Measurements from ENCODE around the gene BCAS3.

BCAS3 gene

GRCh38 chr17:60645918-60646523, 31.6 kb upstream of the BCAS3 start:
- H3K27me3 ChIP-seq (replicated peaks; ENCODE audit: control insufficient read depth, insufficient read depth, low read length, poor library complexity, severe bottlenecking), result no peaks in the 10 kb centered on the region
- no peaks in the 10 kb centered on the region for H3K4me1 ChIP-seq (ENCODE audit: control insufficient read depth, insufficient read depth, low read length, poor library complexity, severe bottlenecking)
- no peaks in the 10 kb centered on the region for H3K9me3 ChIP-seq (ENCODE audit: control insufficient read depth, low read length)
- H3K36me3 ChIP-seq (ENCODE audit: control insufficient read depth, insufficient read depth, low read length), result peaks cover 20% of the 10 kb centered on the region
- no peak for DNase-seq
- H3K27ac ChIP-seq (ENCODE audit: insufficient read depth, low read length, poor library complexity, severe bottlenecking), result no peak overlapping the region
- no peak overlapping the region for H3K4me3 ChIP-seq (ENCODE audit: insufficient read depth, low read depth, low read length, poor library complexity, severe bottlenecking)

GRCh38 chr17:60646701-60647100, 30.9 kb upstream of the BCAS3 start:
- Histone ChIP-seq H3K4me1 (ENCODE audit: control insufficient read depth, insufficient read depth, low read length, poor library complexity, severe bottlenecking) (no peaks in the 10 kb centered on the region), H3K36me3 (ENCODE audit: control insufficient read depth, insufficient read depth, low read length) (peaks cover 20% of the 10 kb centered on the region), H3K9me3 (ENCODE audit: control insufficient read depth, low read length) (no peaks in the 10 kb centered on the region), H3K4me3 (ENCODE audit: insufficient read depth, low read depth, low read length, poor library complexity, severe bottlenecking) (no peak overlapping the region), H3K27me3 (replicated peaks; ENCODE audit: control insufficient read depth, insufficient read depth, low read length, poor library complexity, severe bottlenecking) (no peaks in the 10 kb centered on the region), H3K27ac (ENCODE audit: insufficient read depth, low read length, poor library complexity, severe bottlenecking) (no peak overlapping the region)
- DNase-seq, result no peak

- H3K36me3 ChIP-seq (ENCODE audit: control insufficient read depth, insufficient read depth, low read length), result peaks cover 20% of the 10 kb centered on the region
- no peaks in the 10 kb centered on the region for H3K4me1 ChIP-seq (ENCODE audit: control insufficient read depth, insufficient read depth, low read length, poor library complexity, severe bottlenecking)
- no peak overlapping the region for H3K4me3 ChIP-seq (ENCODE audit: insufficient read depth, low read depth, low read length, poor library complexity, severe bottlenecking)
- no peaks in the 10 kb centered on the region for H3K27me3 ChIP-seq (replicated peaks; ENCODE audit: control insufficient read depth, insufficient read depth, low read length, poor library complexity, severe bottlenecking)
- no peak overlapping the region for H3K27ac ChIP-seq (ENCODE audit: insufficient read depth, low read length, poor library complexity, severe bottlenecking)
- no peaks in the 10 kb centered on the region for H3K9me3 ChIP-seq (ENCODE audit: control insufficient read depth, low read length)
- DNase-seq, result no peak
These were observed 29.9 kb upstream of the BCAS3 start for GRCh38 chr17:60647705-60648104.

GRCh38 chr17:60652454-60653247, 25.0 kb upstream of the BCAS3 start:
- no peak overlapping the region for H3K4me3 ChIP-seq (ENCODE audit: insufficient read depth, low read depth, low read length, poor library complexity, severe bottlenecking)
- H3K27ac ChIP-seq (ENCODE audit: insufficient read depth, low read length, poor library complexity, severe bottlenecking), result no peak overlapping the region
- H3K27me3 ChIP-seq (replicated peaks; ENCODE audit: control insufficient read depth, insufficient read depth, low read length, poor library complexity, severe bottlenecking), result no peaks in the 10 kb centered on the region
- peaks cover 24% of the 10 kb centered on the region for H3K36me3 ChIP-seq (ENCODE audit: control insufficient read depth, insufficient read depth, low read length)
- H3K9me3 ChIP-seq (ENCODE audit: control insufficient read depth, low read length), result no peaks in the 10 kb centered on the region
- H3K4me1 ChIP-seq (ENCODE audit: control insufficient read depth, insufficient read depth, low read length, poor library complexity, severe bottlenecking), result no peaks in the 10 kb centered on the region
- no peak for DNase-seq

- Histone ChIP-seq H3K36me3 (ENCODE audit: control insufficient read depth, insufficient read depth, low read length) (peaks cover 20% of the 10 kb centered on the region), H3K27me3 (replicated peaks; ENCODE audit: control insufficient read depth, insufficient read depth, low read length, poor library complexity, severe bottlenecking) (no peaks in the 10 kb centered on the region), H3K4me3 (ENCODE audit: insufficient read depth, low read depth, low read length, poor library complexity, severe bottlenecking) (no peak overlapping the region), H3K4me1 (ENCODE audit: control insufficient read depth, insufficient read depth, low read length, poor library complexity, severe bottlenecking) (no peaks in the 10 kb centered on the region), H3K27ac (ENCODE audit: insufficient read depth, low read length, poor library complexity, severe bottlenecking) (no peak overlapping the region), H3K9me3 (ENCODE audit: control insufficient read depth, low read length) (no peaks in the 10 kb centered on the region)
- no peak for DNase-seq
These were observed 24.1 kb upstream of the BCAS3 start for GRCh38 chr17:60653569-60653968.

GRCh38 chr17:60656499-60656898, 21.2 kb upstream of the BCAS3 start:
- DNase-seq, result no peak
- no peak overlapping the region for H3K4me3 ChIP-seq (ENCODE audit: insufficient read depth, low read depth, low read length, poor library complexity, severe bottlenecking)
- H3K4me1 ChIP-seq (ENCODE audit: control insufficient read depth, insufficient read depth, low read length, poor library complexity, severe bottlenecking), result no peaks in the 10 kb centered on the region
- H3K27me3 ChIP-seq (replicated peaks; ENCODE audit: control insufficient read depth, insufficient read depth, low read length, poor library complexity, severe bottlenecking), result no peaks in the 10 kb centered on the region
- H3K27ac ChIP-seq (ENCODE audit: insufficient read depth, low read length, poor library complexity, severe bottlenecking), result no peak overlapping the region
- H3K36me3 ChIP-seq (ENCODE audit: control insufficient read depth, insufficient read depth, low read length), result peaks cover 9% of the 10 kb centered on the region
- H3K9me3 ChIP-seq (ENCODE audit: control insufficient read depth, low read length), result no peaks in the 10 kb centered on the region

- Histone ChIP-seq H3K4me3 (ENCODE audit: insufficient read depth, low read depth, low read length, poor library complexity, severe bottlenecking) (no peak overlapping the region), H3K36me3 (ENCODE audit: control insufficient read depth, insufficient read depth, low read length) (peaks cover 9% of the 10 kb centered on the region), H3K9me3 (ENCODE audit: control insufficient read depth, low read length) (no peaks in the 10 kb centered on the region), H3K4me1 (ENCODE audit: control insufficient read depth, insufficient read depth, low read length, poor library complexity, severe bottlenecking) (no peaks in the 10 kb centered on the region), H3K27me3 (replicated peaks; ENCODE audit: control insufficient read depth, insufficient read depth, low read length, poor library complexity, severe bottlenecking) (no peaks in the 10 kb centered on the region), H3K27ac (ENCODE audit: insufficient read depth, low read length, poor library complexity, severe bottlenecking) (no peak overlapping the region)
- DNase-seq, result no peak
These were observed 18.5 kb upstream of the BCAS3 start for GRCh38 chr17:60659156-60659555.

- peaks cover 13% of the 10 kb centered on the region for H3K36me3 ChIP-seq (ENCODE audit: control insufficient read depth, insufficient read depth, low read length)
- no peak for DNase-seq
These were observed 16.2 kb upstream of the BCAS3 start for GRCh38 chr17:60661489-60661888.

GRCh38 chr17:60664022-60664421, 13.6 kb upstream of the BCAS3 start:
- H3K4me1 ChIP-seq (ENCODE audit: control insufficient read depth, insufficient read depth, low read length, poor library complexity, severe bottlenecking), result no peaks in the 10 kb centered on the region
- H3K36me3 ChIP-seq (ENCODE audit: control insufficient read depth, insufficient read depth, low read length), result peaks cover 4% of the 10 kb centered on the region
- H3K27me3 ChIP-seq (replicated peaks; ENCODE audit: control insufficient read depth, insufficient read depth, low read length, poor library complexity, severe bottlenecking), result no peaks in the 10 kb centered on the region
- H3K4me3 ChIP-seq (ENCODE audit: insufficient read depth, low read depth, low read length, poor library complexity, severe bottlenecking), result no peak overlapping the region
- H3K27ac ChIP-seq (ENCODE audit: insufficient read depth, low read length, poor library complexity, severe bottlenecking), result no peak overlapping the region
- no peak for DNase-seq
- no peaks in the 10 kb centered on the region for H3K9me3 ChIP-seq (ENCODE audit: control insufficient read depth, low read length)

More at GRCh38 chr17:60661489-60661888, 16.2 kb upstream of the BCAS3 start:
- Histone ChIP-seq H3K9me3 (ENCODE audit: control insufficient read depth, low read length) (no peaks in the 10 kb centered on the region), H3K4me3 (ENCODE audit: insufficient read depth, low read depth, low read length, poor library complexity, severe bottlenecking) (no peak overlapping the region), H3K27me3 (replicated peaks; ENCODE audit: control insufficient read depth, insufficient read depth, low read length, poor library complexity, severe bottlenecking) (no peaks in the 10 kb centered on the region), H3K4me1 (ENCODE audit: control insufficient read depth, insufficient read depth, low read length, poor library complexity, severe bottlenecking) (no peaks in the 10 kb centered on the region), H3K27ac (ENCODE audit: insufficient read depth, low read length, poor library complexity, severe bottlenecking) (no peak overlapping the region)

GRCh38 chr17:60665602-60666001, 12.0 kb upstream of the BCAS3 start:
- H3K4me1 ChIP-seq (ENCODE audit: control insufficient read depth, insufficient read depth, low read length, poor library complexity, severe bottlenecking), result no peaks in the 10 kb centered on the region
- H3K9me3 ChIP-seq (ENCODE audit: control insufficient read depth, low read length), result no peaks in the 10 kb centered on the region
- peaks cover 4% of the 10 kb centered on the region for H3K36me3 ChIP-seq (ENCODE audit: control insufficient read depth, insufficient read depth, low read length)
- no peak overlapping the region for H3K27ac ChIP-seq (ENCODE audit: insufficient read depth, low read length, poor library complexity, severe bottlenecking)
- no peak for DNase-seq
- no peaks in the 10 kb centered on the region for H3K27me3 ChIP-seq (replicated peaks; ENCODE audit: control insufficient read depth, insufficient read depth, low read length, poor library complexity, severe bottlenecking)
- no peak overlapping the region for H3K4me3 ChIP-seq (ENCODE audit: insufficient read depth, low read depth, low read length, poor library complexity, severe bottlenecking)

Measured in effector memory CD4-positive, alpha-beta T cell (primary cell).